ENCODE data around the gene FADS3. TPM values are rescaled to one million over a fixed set of nuclear protein-coding genes. Genes with fewer than 3 reads are reported as not detected.

FADS3 gene
- total and polyA plus RNA-seq, 2 of the 13 experiments (the other 11 are each of a cell fraction or from before 2014, with no cell fraction given) = 13.4 to 23.2 TPM

DNA sequence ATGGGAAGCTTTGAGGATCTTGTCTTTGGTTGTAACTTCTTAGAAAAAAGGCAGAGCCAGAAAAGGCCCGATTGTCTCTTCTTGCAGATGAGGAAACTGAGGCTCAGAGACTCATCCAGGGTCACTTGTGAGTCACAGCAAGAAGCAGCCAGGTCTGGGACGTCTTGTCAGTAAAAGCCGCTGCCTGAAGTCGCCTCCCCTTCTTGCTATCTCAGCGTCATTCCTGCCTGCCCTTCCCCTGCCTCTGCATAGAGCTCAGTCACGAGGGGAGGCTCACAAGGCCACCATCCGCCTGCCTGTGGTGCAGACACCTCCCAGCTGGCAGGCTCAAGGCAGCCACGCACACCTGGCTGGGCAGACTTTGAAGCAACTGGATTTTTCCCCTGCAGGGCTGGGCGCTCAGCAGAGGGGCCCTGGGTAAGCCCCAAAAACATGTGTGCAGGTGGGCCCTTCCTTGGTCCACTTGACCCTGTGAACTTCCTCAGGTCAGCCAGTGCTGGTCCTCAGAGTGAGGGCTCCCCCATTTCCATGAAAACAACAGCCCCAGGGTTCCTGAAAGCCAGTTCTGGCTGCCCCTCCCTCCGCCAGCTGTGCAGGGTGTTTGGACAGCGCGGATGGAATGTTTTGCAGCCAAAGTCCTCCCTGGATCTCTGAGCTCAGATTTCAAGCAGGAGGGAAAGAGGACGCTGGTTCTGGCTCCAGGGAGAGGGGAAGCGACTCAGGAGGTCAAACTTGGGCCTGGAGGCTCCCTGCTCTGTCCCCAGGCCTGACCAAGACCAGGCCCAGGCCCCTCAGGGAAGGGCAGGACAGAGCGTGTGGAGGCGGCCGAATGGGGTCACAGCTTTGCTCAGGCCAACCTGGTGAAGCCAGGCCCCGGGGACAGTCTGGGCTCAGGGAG lies 32.1 kb upstream of the FADS3 start (continued):
- TF ChIP-seq, protein P1, sequence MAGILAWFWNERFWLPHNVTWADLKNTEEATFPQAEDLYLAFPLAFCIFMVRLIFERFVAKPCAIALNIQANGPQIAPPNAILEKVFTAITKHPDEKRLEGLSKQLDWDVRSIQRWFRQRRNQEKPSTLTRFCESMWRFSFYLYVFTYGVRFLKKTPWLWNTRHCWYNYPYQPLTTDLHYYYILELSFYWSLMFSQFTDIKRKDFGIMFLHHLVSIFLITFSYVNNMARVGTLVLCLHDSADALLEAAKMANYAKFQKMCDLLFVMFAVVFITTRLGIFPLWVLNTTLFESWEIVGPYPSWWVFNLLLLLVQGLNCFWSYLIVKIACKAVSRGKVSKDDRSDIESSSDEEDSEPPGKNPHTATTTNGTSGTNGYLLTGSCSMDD (CRISPR knock-in tag; IDR thresholded peaks at IDR 0.05) = no peak
- TF ChIP-seq ZNF790 (CRISPR knock-in tag; IDR thresholded peaks at IDR 0.05; ENCODE audit: borderline replicate concordance) (no peak), DMAP1 (CRISPR knock-in tag; IDR thresholded peaks at IDR 0.05) (0 out of 2 replicates have a peak, but pooled peaks have one; percentile 52), AGO2 (optimal IDR thresholded peaks at IDR 0.05; ENCODE audit: low read depth, low read length) (no peak), ZBTB21 (CRISPR knock-in tag; IDR thresholded peaks at IDR 0.05) (no peak), ZNF343 (CRISPR knock-in tag; IDR thresholded peaks at IDR 0.05) (no peak), ZNF713 (CRISPR knock-in tag; IDR thresholded peaks at IDR 0.05) (no peak), ARID2 (CRISPR knock-in tag; IDR thresholded peaks at IDR 0.05; ENCODE audit: borderline replicate concordance) (no peak), ERF (CRISPR knock-in tag; IDR thresholded peaks at IDR 0.05) (peak; percentile 57), ZFP41 (CRISPR knock-in tag; IDR thresholded peaks at IDR 0.05; ENCODE audit: borderline replicate concordance) (no peak), ZNF619 (CRISPR knock-in tag; IDR thresholded peaks at IDR 0.05) (0 out of 2 replicates have a peak, but pooled peaks have one; percentile 48), GTF2F1 (IDR thresholded peaks at IDR 0.05; ENCODE audit: low read length) (no peak), RFXAP (CRISPR knock-in tag; IDR thresholded peaks at IDR 0.05; ENCODE audit: borderline replicate concordance) (peak; percentile 80; the same call in 1 of the 2 replicates), CEBPB (IDR thresholded peaks at IDR 0.05; ENCODE audit: borderline replicate concordance, low read depth, low read length) (no peak), ARNT2 (CRISPR knock-in tag; IDR thresholded peaks at IDR 0.05; ENCODE audit: low read depth) (peak; percentile 42; the same call in 1 of the 2 replicates), SOX5 (CRISPR knock-in tag; IDR thresholded peaks at IDR 0.05; ENCODE audit: borderline replicate concordance) (peak; percentile 34; the same call in 1 of the 2 replicates), ZNF766 (CRISPR knock-in tag; IDR thresholded peaks at IDR 0.05; ENCODE audit: borderline replicate concordance) (peak; percentile 69; the same call in 1 of the 2 replicates)
- TF ChIP-seq, protein P2, sequence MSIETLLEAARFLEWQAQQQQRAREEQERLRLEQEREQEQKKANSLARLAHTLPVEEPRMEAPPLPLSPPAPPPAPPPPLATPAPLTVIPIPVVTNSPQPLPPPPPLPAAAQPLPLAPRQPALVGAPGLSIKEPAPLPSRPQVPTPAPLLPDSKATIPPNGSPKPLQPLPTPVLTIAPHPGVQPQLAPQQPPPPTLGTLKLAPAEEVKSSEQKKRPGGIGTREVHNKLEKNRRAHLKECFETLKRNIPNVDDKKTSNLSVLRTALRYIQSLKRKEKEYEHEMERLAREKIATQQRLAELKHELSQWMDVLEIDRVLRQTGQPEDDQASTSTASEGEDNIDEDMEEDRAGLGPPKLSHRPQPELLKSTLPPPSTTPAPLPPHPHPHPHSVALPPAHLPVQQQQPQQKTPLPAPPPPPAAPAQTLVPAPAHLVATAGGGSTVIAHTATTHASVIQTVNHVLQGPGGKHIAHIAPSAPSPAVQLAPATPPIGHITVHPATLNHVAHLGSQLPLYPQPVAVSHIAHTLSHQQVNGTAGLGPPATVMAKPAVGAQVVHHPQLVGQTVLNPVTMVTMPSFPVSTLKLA (IDR thresholded peaks at IDR 0.05) = no peak
- TF ChIP-seq, protein P3, sequence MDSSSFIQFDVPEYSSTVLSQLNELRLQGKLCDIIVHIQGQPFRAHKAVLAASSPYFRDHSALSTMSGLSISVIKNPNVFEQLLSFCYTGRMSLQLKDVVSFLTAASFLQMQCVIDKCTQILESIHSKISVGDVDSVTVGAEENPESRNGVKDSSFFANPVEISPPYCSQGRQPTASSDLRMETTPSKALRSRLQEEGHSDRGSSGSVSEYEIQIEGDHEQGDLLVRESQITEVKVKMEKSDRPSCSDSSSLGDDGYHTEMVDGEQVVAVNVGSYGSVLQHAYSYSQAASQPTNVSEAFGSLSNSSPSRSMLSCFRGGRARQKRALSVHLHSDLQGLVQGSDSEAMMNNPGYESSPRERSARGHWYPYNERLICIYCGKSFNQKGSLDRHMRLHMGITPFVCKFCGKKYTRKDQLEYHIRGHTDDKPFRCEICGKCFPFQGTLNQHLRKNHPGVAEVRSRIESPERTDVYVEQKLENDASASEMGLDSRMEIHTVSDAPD (CRISPR knock-in tag; IDR thresholded peaks at IDR 0.05) = no peak
- TF ChIP-seq, protein P4, sequence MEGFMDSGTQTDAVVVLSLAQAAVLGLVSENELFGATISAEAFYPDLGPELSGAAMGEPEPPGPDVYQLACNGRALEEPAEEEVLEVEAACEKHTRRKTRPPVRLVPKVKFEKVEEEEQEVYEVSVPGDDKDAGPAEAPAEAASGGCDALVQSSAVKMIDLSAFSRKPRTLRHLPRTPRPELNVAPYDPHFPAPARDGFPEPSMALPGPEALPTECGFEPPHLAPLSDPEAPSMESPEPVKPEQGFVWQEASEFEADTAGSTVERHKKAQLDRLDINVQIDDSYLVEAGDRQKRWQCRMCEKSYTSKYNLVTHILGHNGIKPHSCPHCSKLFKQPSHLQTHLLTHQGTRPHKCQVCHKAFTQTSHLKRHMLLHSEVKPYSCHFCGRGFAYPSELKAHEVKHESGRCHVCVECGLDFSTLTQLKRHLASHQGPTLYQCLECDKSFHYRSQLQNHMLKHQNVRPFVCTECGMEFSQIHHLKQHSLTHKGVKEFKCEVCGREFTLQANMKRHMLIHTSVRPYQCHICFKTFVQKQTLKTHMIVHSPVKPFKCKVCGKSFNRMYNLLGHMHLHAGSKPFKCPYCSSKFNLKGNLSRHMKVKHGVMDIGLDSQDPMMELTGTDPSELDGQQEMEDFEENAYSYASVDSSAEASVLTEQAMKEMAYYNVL (CRISPR knock-in tag; IDR thresholded peaks at IDR 0.05; ENCODE audit: borderline replicate concordance) = peak; percentile 84; the same call in 1 of the 2 replicates
- TF ChIP-seq, protein P5, sequence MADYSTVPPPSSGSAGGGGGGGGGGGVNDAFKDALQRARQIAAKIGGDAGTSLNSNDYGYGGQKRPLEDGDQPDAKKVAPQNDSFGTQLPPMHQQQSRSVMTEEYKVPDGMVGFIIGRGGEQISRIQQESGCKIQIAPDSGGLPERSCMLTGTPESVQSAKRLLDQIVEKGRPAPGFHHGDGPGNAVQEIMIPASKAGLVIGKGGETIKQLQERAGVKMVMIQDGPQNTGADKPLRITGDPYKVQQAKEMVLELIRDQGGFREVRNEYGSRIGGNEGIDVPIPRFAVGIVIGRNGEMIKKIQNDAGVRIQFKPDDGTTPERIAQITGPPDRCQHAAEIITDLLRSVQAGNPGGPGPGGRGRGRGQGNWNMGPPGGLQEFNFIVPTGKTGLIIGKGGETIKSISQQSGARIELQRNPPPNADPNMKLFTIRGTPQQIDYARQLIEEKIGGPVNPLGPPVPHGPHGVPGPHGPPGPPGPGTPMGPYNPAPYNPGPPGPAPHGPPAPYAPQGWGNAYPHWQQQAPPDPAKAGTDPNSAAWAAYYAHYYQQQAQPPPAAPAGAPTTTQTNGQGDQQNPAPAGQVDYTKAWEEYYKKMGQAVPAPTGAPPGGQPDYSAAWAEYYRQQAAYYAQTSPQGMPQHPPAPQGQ (CRISPR knock-in tag; IDR thresholded peaks at IDR 0.05; ENCODE audit: borderline replicate concordance) = 0 out of 2 replicates have a peak, but pooled peaks have one; percentile 59
